ENCODE measurements around the gene RPL35A. TPM values are rescaled to one million over a fixed set of nuclear protein-coding genes. Genes with fewer than 3 reads are reported as not detected.

The RPL35A gene
- total RNA-seq, result 100 to 1,000 TPM; 684 to 736 TPM
- polyA plus RNA-seq (ENCODE audit: insufficient read length in 6 of 6), result 1,000 to 10,000 TPM; 2,074 to 2,285 (median 2,135) TPM
- long read RNA-seq, donor 1, transcript RPL35A-207 (2 exons, 687 nt), result minor isoform, 190 of 6,148 reads
- long read RNA-seq, donor 1, transcript RPL35A-206 (5 exons, 1,444 nt), result major isoform, 2,666 of 6,148 reads
- long read RNA-seq, donor 1, transcript RPL35A-208 (4 exons, 677 nt), result minor isoform, 245 of 6,148 reads
- long read RNA-seq, donor 1, transcript RPL35A-205 (5 exons, 553 nt), result minor isoform, 62 of 6,148 reads
- long read RNA-seq, donor 1, partial matches to known transcripts, result 2,628 of 6,148 reads
- long read RNA-seq, donor 1, other reads (novel, unspliced or antisense), result 297 of 6,148 reads
- long read RNA-seq, donor 2, transcript RPL35A-207 (2 exons, 687 nt), result minor isoform, 311 of 4,496 reads
- long read RNA-seq, donor 2, transcript RPL35A-209 (3 exons, 579 nt), result minor isoform, 52 of 4,496 reads
- long read RNA-seq, donor 2, transcript RPL35A-206 (5 exons, 1,444 nt), result major isoform, 1,684 of 4,496 reads
- long read RNA-seq, donor 2, transcript RPL35A-208 (4 exons, 677 nt), result minor isoform, 298 of 4,496 reads
- long read RNA-seq, donor 2, partial matches to known transcripts, result 1,917 of 4,496 reads
- long read RNA-seq, donor 2, other reads (novel, unspliced or antisense), result 200 of 4,496 reads
- long read RNA-seq, donor 3, transcript RPL35A-209 (3 exons, 579 nt), result minor isoform, 45 of 4,367 reads
- long read RNA-seq, donor 3, transcript RPL35A-206 (5 exons, 1,444 nt), result major isoform, 1,857 of 4,367 reads
- long read RNA-seq, donor 3, transcript RPL35A-207 (2 exons, 687 nt), result minor isoform, 111 of 4,367 reads
- long read RNA-seq, donor 3, transcript RPL35A-208 (4 exons, 677 nt), result minor isoform, 222 of 4,367 reads
- long read RNA-seq, donor 3, partial matches to known transcripts, result 1,897 of 4,367 reads
- long read RNA-seq, donor 3, other reads (novel, unspliced or antisense), result 185 of 4,367 reads
- long read RNA-seq, donor 4, transcript RPL35A-206 (5 exons, 1,444 nt), result major isoform, 888 of 1,017 reads
- long read RNA-seq, donor 4, transcript RPL35A-205 (5 exons, 553 nt), result minor isoform, 12 of 1,017 reads
- long read RNA-seq, donor 4, transcript RPL35A-208 (4 exons, 677 nt), result minor isoform, 14 of 1,017 reads
- long read RNA-seq, donor 4, partial matches to known transcripts, result 84 of 1,017 reads
- long read RNA-seq, donor 4, other reads (novel, unspliced or antisense), result 15 of 1,017 reads
- long read RNA-seq, donor 5, transcript RPL35A-205 (5 exons, 553 nt), result minor isoform, 40 of 4,249 reads
- long read RNA-seq, donor 5, transcript RPL35A-206 (5 exons, 1,444 nt), result major isoform, 1,809 of 4,249 reads
- long read RNA-seq, donor 5, transcript RPL35A-207 (2 exons, 687 nt), result minor isoform, 151 of 4,249 reads
- long read RNA-seq, donor 5, transcript RPL35A-208 (4 exons, 677 nt), result minor isoform, 153 of 4,249 reads
- long read RNA-seq, donor 5, partial matches to known transcripts, result 1,825 of 4,249 reads
- long read RNA-seq, donor 5, other reads (novel, unspliced or antisense), result 243 of 4,249 reads
- long read RNA-seq, donor 6, transcript RPL35A-208 (4 exons, 677 nt), result minor isoform, 459 of 7,491 reads
- long read RNA-seq, donor 6, transcript RPL35A-207 (2 exons, 687 nt), result minor isoform, 305 of 7,491 reads
- long read RNA-seq, donor 6, transcript RPL35A-209 (3 exons, 579 nt), result minor isoform, 81 of 7,491 reads
- long read RNA-seq, donor 6, transcript RPL35A-206 (5 exons, 1,444 nt), result major isoform, 2,835 of 7,491 reads
- long read RNA-seq, donor 6, partial matches to known transcripts, result 3,558 of 7,491 reads
- long read RNA-seq, donor 6, other reads (novel, unspliced or antisense), result 186 of 7,491 reads
- long read RNA-seq, donor 7, transcript RPL35A-206 (5 exons, 1,444 nt), result major isoform, 1,149 of 2,195 reads
- long read RNA-seq, donor 7, transcript RPL35A-208 (4 exons, 677 nt), result minor isoform, 79 of 2,195 reads
- long read RNA-seq, donor 7, transcript RPL35A-205 (5 exons, 553 nt), result minor isoform, 28 of 2,195 reads
- long read RNA-seq, donor 7, transcript RPL35A-207 (2 exons, 687 nt), result minor isoform, 74 of 2,195 reads
- long read RNA-seq, donor 7, partial matches to known transcripts, result 726 of 2,195 reads
- long read RNA-seq, donor 7, other reads (novel, unspliced or antisense), result 121 of 2,195 reads
- long read RNA-seq, donor 8, transcript RPL35A-207 (2 exons, 687 nt), result minor isoform, 52 of 1,868 reads
- long read RNA-seq, donor 8, transcript RPL35A-206 (5 exons, 1,444 nt), result major isoform, 978 of 1,868 reads
- long read RNA-seq, donor 8, transcript RPL35A-208 (4 exons, 677 nt), result minor isoform, 81 of 1,868 reads
- long read RNA-seq, donor 8, transcript RPL35A-205 (5 exons, 553 nt), result minor isoform, 29 of 1,868 reads
- long read RNA-seq, donor 8, partial matches to known transcripts, result 631 of 1,868 reads
- long read RNA-seq, donor 8, other reads (novel, unspliced or antisense), result 77 of 1,868 reads
- long read RNA-seq, donor 9, transcript RPL35A-207 (2 exons, 687 nt), result major isoform, 21 of 42 reads
- long read RNA-seq, donor 9, transcript RPL35A-206 (5 exons, 1,444 nt), result minor isoform, 11 of 42 reads
- long read RNA-seq, donor 9, partial matches to known transcripts, result 7 of 42 reads
- long read RNA-seq, donor 9, other reads (novel, unspliced or antisense), result 0 of 42 reads
- long read RNA-seq, donor 10, transcript RPL35A-206 (5 exons, 1,444 nt), result major isoform, 704 of 832 reads
- long read RNA-seq, donor 10, transcript RPL35A-205 (5 exons, 553 nt), result minor isoform, 27 of 832 reads
- long read RNA-seq, donor 10, partial matches to known transcripts, result 71 of 832 reads
- long read RNA-seq, donor 10, other reads (novel, unspliced or antisense), result 22 of 832 reads
- long read RNA-seq, donor 11, transcript RPL35A-205 (5 exons, 553 nt), result minor isoform, 37 of 1,922 reads
- long read RNA-seq, donor 11, transcript RPL35A-207 (2 exons, 687 nt), result minor isoform, 73 of 1,922 reads
- long read RNA-seq, donor 11, transcript RPL35A-208 (4 exons, 677 nt), result minor isoform, 50 of 1,922 reads
- long read RNA-seq, donor 11, transcript RPL35A-206 (5 exons, 1,444 nt), result major isoform, 743 of 1,922 reads
- long read RNA-seq, donor 11, partial matches to known transcripts, result 925 of 1,922 reads
- long read RNA-seq, donor 11, other reads (novel, unspliced or antisense), result 71 of 1,922 reads
- long read RNA-seq, donor 12, transcript RPL35A-208 (4 exons, 677 nt), result minor isoform, 144 of 2,945 reads
- long read RNA-seq, donor 12, transcript RPL35A-207 (2 exons, 687 nt), result minor isoform, 69 of 2,945 reads
- long read RNA-seq, donor 12, transcript RPL35A-206 (5 exons, 1,444 nt), result major isoform, 1,285 of 2,945 reads
- long read RNA-seq, donor 12, transcript RPL35A-205 (5 exons, 553 nt), result minor isoform, 34 of 2,945 reads
- long read RNA-seq, donor 12, partial matches to known transcripts, result 1,201 of 2,945 reads
- long read RNA-seq, donor 12, other reads (novel, unspliced or antisense), result 182 of 2,945 reads

DNA sequence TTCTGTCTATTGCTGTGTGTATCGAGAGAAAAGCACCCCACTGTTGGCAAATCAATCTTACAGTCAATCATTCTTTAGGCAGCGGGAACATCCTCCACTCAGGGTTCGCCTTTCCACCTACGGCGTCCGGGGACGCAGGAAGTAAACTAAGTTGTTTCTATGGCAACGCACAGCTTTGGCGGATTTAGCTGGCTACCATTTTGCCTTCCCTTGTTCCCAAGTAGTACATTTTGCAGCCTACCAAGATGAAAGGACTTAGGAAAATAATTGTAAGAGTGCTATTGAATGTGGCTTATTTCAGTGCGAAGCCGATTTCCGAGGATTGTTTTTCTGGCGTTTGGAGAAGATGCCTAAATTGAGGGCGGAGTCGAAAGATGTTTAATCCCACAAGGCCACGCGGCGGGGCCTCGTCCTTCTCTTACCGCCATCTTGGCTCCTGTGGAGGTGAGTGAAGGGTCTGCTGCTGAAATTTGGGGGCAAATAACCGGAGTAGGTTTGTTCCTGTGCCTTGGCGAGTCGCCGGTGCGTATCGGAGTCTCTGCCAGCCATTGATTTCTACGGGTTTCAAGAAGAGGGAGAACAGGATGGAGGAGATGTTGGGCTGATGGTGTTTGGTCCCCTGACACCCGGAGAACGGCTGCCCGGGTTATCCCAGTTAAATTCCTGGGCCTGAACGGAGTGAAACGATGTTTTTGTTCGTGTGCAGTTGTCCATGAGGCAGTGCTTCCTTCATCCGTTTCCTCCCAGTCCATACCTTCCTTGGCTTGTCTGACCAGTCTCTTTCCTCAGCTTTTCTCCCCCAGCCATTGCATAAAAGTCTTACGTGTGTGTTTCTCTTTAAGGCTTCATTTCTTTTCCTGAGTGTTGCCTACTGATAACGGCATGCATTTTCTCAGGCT is at the start of gene RPL35A:
TSS of gene RPL35A (plus strand) at position 413 of the 899 bp plus-strand sequence. CDS start 778 bp downstream, outside the sequence.
- Histone ChIP-seq H3K4me3 (peak within 1 kb of the TSS; percentile 65 to 80), H3K9me3 (no peaks in the 10 kb centered on the region), H3K27me3 (no peaks in the 10 kb centered on the region), H3K27ac (peak within 1 kb of the TSS; percentile 88 to 91), H3K4me1 (peaks cover 29 to 44% of the 10 kb centered on the region in 2 donors), H3K36me3 (peaks cover 10 to 42% of the 10 kb centered on the region in 2 donors)
- intact Hi-C loops (cut with DNase I), result no loop called here
- DNase-seq (peak; percentile 88 to 98 (median 94)), ATAC-seq (peak; percentile 94)
- TF ChIP-seq, protein P1, sequence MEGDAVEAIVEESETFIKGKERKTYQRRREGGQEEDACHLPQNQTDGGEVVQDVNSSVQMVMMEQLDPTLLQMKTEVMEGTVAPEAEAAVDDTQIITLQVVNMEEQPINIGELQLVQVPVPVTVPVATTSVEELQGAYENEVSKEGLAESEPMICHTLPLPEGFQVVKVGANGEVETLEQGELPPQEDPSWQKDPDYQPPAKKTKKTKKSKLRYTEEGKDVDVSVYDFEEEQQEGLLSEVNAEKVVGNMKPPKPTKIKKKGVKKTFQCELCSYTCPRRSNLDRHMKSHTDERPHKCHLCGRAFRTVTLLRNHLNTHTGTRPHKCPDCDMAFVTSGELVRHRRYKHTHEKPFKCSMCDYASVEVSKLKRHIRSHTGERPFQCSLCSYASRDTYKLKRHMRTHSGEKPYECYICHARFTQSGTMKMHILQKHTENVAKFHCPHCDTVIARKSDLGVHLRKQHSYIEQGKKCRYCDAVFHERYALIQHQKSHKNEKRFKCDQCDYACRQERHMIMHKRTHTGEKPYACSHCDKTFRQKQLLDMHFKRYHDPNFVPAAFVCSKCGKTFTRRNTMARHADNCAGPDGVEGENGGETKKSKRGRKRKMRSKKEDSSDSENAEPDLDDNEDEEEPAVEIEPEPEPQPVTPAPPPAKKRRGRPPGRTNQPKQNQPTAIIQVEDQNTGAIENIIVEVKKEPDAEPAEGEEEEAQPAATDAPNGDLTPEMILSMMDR (IDR thresholded peaks at IDR 0.05), result no peak

DNA sequence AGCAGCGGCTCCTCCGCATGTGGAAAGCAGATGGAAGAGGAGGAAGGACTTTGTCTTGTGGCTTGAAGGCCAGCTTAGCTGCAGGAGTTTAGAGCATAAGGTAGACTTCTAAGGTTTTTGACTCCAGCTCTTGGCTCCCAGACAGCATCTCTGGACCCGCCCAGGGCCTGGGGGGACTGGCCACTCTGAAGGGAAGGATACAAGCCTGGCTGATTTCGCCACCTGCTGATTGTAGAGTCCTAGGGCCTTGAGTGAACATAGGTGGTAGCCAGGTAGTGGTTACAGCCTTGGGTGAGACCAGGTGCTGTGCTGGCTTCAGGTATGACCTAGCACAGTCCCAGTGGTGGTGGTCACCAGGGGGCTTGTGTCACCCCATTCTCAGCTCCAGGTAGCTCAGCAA is 48.4 kb upstream of the RPL35A start:
- intact Hi-C loops (cut with DNase I), result no loop called here
- no peaks in the 10 kb centered on the region for H3K36me3 ChIP-seq
- TF ChIP-seq, protein P1 (IDR thresholded peaks at IDR 0.05), result no peak
- H3K9me3 ChIP-seq, result no peaks in the 10 kb centered on the region
- H3K27me3 ChIP-seq, result no peaks in the 10 kb centered on the region
- no peak for ATAC-seq
- peaks cover 3 to 6% of the 10 kb centered on the region in 2 donors for H3K4me1 ChIP-seq
- H3K4me3 ChIP-seq, result no peak overlapping the region
- no peak for DNase-seq
- no peak overlapping the region for H3K27ac ChIP-seq

All from left lung (tissue), 14 donors.